OCI-LY1 (cell line): ENCODE results near the gene DQX1.
"Not testable (repeated sequence)": the region's sequence is repeated elsewhere in the genome, so short reads cannot be mapped to it uniquely, and the experiment has no call there.

ENCODE experiments used
- EZH2 ChIP-seq: fragments of 200-600 bp; sonication (generic), shearing (Covaris generic); IDR thresholded peaks from 2 replicates; pipeline ENCODE4 v1.8.0; 2017; ENCODE audit warnings: borderline replicate concordance, mixed run types, mild to moderate bottlenecking, antibody characterized with exemption, low read length, moderate library complexity, mixed read lengths
- TF ChIP-seq, protein P1 (sequence below): fragments of 200-600 bp; sonication (generic), shearing (Covaris generic); IDR thresholded peaks from 2 replicates; pipeline ENCODE4 v1.5.1; 2017; ENCODE audit warnings: mild to moderate bottlenecking, antibody characterized with exemption, low read length, moderate library complexity, mixed read lengths

DNA sequence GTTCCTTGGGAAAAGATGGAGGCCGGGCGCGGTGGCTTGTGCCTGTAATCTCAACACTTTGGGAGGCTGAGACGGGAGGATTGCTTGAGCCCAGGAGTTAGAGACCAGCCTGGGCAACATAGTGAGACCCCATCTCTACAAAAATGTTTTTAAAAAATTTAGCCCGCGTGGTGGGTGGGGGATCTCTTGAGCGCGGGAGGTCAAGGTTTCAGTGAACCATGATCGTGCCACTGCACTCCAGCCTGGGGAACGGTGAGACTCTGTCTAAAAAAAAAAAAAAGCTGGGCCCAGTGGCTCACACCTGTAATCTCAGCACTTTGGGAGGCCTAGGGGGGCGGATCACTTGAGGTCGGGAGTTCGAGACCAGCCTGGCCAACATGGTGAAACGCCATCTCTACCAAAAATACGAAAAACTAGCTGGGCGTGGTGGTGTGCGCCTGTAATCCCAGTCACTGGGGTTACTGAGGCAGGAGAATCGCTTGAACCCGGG is 42.3 kb downstream of the DQX1 start:
- TF ChIP-seq, protein P1, sequence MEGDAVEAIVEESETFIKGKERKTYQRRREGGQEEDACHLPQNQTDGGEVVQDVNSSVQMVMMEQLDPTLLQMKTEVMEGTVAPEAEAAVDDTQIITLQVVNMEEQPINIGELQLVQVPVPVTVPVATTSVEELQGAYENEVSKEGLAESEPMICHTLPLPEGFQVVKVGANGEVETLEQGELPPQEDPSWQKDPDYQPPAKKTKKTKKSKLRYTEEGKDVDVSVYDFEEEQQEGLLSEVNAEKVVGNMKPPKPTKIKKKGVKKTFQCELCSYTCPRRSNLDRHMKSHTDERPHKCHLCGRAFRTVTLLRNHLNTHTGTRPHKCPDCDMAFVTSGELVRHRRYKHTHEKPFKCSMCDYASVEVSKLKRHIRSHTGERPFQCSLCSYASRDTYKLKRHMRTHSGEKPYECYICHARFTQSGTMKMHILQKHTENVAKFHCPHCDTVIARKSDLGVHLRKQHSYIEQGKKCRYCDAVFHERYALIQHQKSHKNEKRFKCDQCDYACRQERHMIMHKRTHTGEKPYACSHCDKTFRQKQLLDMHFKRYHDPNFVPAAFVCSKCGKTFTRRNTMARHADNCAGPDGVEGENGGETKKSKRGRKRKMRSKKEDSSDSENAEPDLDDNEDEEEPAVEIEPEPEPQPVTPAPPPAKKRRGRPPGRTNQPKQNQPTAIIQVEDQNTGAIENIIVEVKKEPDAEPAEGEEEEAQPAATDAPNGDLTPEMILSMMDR = not testable (repeated sequence)
- not testable (repeated sequence) for TF ChIP-seq EZH2
